ENCODE measurements around the gene EPS8. TPM values are rescaled to one million over a fixed set of nuclear protein-coding genes. Genes with fewer than 3 reads are reported as not detected.
"Not testable (repeated sequence)": the region's sequence is repeated elsewhere in the genome, so short reads cannot be mapped to it uniquely, and the experiment has no call there.

Gene EPS8
- total RNA-seq, 1 experiment from 2014 or later, result 133 TPM

DNA sequence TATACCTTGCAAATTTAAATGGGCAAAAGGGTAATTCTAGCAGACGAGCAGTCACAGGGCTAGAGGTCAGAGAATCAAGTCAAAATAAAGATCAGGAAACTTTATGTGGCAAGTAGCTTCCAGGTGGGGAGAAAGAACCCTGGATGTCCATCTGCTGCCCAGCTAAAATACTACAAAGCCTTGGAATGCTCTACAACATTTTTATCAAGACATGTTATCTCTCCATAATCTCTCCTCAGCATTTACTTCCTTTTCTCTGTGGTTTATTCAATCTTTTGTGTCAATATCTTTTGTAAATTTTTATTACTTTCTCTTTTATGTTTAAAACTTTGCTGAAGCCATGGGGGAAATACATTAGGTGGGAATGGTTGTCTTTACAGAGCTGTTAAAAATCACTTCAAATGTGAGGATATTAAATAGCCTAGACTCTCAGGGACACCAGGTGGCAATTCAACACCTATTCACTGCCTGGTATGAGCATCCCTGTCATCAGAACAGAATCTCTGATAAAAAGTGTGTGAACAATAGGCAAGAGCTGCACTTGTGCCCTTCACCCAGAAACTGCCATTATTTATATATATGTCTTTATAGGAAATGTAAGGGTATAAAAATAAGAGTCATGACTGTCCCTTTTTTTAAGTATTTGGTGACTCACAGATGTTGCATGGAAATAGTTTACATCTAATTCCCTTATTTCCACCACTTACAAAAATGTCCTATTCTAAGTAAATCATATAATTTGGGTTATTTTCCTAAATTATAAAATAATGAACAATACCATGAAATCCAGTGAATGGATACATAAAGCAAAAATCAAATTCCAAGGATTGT, 152.9 kb downstream of the EPS8 start:
- in situ Hi-C loops (cut with HindIII; ENCODE audit: low pct_unique_long_range_greater_than_20kb, low sequenced_read_pairs), result no loop called here
- no peak for DNase-seq (ENCODE audit: low read depth)

DNA sequence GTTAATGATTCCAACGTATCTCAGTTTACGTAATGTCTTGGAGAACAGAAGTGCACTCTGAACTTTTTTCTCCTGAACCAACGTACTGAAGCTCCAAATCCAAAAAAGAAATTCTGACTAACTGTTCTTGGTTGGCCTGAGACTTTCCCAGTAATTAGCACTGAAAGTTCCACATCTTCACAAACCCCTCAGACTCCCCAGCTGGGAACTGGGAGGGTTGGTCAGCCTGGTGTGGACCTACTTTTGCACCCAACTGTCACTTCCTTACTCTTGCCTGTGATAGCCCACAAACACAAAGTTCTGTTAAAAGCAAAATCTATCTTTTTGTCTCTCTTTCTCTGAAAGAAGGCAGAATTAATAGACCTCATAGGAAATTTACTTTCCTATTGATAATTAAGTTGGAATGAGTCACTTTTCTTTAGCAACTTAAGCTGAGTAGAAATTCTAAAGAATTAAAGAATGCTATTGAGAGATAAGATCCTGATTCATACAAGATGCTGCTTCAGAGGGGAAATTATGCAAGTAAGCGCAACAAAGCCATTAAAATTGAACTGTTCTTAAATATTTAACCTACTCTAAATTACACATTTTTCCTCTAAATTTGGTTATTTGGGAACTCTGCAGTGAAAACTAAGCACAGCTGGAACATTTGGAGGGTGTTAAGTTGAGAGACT, 155.0 kb downstream of the EPS8 start:
- in situ Hi-C loops (cut with HindIII; ENCODE audit: low pct_unique_long_range_greater_than_20kb, low sequenced_read_pairs), result no loop called here
- DNase-seq (ENCODE audit: low read depth), result no peak

DNA sequence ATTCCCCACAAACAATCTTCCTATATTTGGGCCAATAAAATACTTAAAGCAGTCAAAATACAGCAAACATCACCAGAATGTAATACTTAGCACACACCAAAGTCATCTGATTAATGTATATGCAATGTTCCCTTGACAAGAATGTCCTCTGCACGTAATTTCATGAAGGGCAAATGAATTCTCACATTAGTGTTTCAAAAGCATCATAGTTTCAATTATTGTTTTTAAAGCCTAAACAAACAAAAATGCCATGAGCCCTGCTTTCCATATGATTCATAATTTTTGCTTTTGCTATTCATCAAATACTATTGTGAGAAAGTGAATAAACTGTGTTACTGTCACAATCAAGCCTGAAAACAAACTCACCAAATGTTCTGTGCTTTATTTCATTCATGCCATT, 156.0 kb downstream of the EPS8 start:
- in situ Hi-C loops (cut with HindIII; ENCODE audit: low pct_unique_long_range_greater_than_20kb, low sequenced_read_pairs), result no loop called here
- no peak for DNase-seq (ENCODE audit: low read depth)

DNA sequence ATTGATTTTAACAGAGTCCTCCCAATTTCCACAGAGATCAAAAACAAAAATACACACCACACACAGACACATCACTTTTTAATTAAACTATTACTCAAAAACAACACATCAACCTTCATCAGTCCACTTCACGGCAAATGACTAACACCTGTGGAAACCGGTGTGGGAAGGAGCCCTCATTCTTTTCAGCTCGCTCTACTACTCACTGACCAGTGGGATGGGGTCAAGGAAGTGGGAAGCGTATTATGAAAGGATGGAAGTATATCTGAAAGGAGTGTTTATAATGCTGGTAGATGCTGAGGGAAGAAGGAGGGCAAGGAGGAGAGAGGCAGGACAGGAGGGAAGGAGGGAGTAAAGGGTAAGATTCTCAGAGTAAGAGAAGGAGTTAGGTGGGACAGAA, 156.5 kb downstream of the EPS8 start:
- DNase-seq (ENCODE audit: low read depth), result no peak

DNA sequence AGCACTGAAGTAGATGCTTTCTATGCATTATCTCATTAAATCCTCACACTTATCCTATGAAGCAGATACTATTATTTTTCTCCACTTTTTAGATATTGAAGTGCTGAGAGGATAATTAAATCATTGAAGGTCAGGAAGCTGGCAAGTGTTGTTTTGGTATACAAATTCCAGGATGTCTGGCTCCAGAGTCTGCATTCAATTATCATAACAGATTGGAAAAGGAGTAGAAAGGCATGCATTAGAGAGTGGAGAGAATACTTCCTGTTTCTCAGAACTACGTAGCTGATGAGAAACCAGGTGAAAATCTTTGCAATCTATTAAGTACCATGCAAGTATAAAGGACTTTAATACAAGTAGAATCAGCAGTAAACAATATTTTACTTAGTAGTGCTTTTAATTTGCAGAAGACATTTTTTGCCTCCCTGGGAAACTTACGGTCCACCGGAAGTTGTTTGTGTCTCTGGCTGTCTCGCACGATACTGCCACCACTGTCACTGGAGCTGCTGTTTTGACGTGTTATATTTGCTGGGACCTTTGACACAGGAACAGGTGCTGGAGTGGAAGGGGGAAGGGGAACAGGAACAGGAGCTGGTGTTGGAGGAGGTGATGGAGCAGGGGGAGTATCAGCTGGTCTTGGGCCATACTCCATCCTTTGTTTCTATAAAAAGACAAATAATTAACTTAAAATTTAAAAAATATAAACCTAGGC, 158.0 kb downstream of the EPS8 start:
- DNase-seq (ENCODE audit: low read depth), result no peak
- in situ Hi-C loops (cut with HindIII; ENCODE audit: low pct_unique_long_range_greater_than_20kb, low sequenced_read_pairs), result no loop called here

More for the DNA sequence above, 156.5 kb downstream of the EPS8 start:
- in situ Hi-C loops (cut with HindIII; ENCODE audit: low pct_unique_long_range_greater_than_20kb, low sequenced_read_pairs), result no loop called here

DNA sequence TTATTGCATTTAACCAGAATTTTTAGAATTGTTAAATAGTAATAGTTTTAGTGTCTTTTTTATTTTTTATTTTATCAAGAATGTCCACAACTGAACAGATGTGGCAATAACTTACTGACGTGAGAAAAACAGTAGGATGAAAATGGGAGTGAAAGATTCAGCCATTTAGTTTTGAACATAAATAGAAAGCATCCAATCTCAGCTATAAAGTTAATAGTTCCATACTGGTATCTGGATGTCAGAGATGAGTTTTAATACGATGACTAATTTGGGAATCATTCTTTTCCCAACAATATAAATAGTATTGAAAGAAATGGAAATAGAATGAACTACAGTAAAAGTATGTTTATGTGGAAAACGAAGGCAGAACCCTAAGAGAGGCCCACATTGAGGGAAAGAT, 159.4 kb downstream of the EPS8 start:
- in situ Hi-C loops (cut with HindIII; ENCODE audit: low pct_unique_long_range_greater_than_20kb, low sequenced_read_pairs), result no loop called here
- DNase-seq (ENCODE audit: low read depth), result no peak

DNA sequence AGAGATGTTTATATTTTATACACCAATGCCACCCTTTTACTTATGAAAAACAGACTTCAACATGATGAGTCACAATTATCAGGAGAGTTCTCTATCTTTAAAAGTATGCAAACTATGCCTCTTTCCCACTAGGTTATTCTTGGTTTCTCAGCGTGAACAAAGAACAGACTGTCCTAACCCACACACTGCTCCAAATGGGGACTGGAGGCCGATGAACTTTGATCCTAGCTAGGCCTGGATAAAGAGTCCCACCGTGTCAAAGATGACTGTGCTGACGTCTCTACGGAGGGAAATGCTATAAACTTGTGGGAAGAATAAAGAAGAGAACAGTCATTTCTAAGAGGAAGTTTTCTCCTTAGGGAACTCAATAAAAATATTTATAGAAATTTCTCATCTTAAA, 160.1 kb downstream of the EPS8 start:
- in situ Hi-C loops (cut with HindIII; ENCODE audit: low pct_unique_long_range_greater_than_20kb, low sequenced_read_pairs), result no loop called here
- DNase-seq (ENCODE audit: low read depth), result peak; percentile 92

DNA sequence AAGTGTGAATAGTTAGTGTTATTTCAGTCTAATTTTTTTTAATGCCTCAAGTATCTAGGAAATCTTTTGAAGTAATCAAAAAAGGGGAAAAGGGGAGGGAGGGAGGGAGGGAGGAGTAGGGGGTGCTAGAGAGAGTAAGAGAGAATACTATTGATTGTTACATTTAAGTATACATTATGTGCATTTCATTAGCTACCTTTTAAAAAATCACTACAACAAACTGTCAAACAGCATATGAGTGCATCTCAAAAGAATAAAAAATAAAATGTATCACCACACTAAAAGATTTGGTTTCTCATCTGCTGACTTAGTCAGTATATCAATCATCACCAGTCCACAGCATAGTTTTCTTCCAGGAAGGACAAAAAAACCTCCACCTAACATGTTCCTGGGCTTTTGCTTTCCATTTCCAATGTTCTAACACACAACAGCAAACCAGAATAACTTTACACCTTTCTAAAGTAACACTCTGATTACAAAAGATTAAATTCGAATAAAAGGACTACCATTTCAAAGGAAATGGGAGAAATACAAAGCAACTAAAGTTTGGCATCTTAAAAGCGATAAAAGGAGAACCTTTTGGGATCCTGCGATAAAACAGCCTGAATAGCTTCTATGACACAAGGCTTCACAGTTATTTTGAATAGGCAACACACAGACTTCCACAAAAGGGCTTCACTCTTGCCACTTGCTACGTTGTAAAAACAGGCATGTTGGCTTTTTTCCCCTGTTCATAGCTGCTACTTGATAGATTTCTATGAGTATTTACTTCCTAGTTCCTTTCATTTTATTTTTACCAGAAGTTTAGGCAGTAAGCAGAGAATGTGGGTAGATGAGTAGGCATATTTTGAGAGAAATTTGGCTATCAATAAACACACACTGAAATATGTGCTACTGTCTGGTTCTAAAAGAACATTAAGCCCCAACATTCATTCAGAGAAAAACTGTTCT, 160.9 kb downstream of the EPS8 start:
- DNase-seq (ENCODE audit: low read depth), result no peak
- in situ Hi-C loops (cut with HindIII; ENCODE audit: low pct_unique_long_range_greater_than_20kb, low sequenced_read_pairs), result no loop called here

DNA sequence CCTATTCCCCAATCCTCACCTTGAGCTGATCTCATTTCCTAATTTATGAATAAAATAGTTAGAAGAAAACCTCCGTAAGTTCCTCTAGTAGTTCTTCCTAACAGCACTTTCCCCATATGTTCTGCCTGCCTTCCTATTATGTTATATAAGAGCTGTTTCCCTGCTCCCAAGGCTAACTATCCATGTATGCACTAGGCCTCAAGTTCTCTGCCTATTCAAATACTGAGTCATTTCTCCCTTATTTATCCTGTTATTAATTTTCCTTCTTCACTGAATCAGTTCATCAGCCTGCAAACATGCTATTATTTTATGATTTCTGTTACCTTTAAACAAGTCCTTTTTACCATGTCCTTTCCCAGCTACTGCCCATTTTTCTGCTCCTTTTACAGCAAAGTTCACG, 164.1 kb downstream of the EPS8 start:
- DNase-seq (ENCODE audit: low read depth), result no peak
- in situ Hi-C loops (cut with HindIII; ENCODE audit: low pct_unique_long_range_greater_than_20kb, low sequenced_read_pairs), result no loop called here

DNA sequence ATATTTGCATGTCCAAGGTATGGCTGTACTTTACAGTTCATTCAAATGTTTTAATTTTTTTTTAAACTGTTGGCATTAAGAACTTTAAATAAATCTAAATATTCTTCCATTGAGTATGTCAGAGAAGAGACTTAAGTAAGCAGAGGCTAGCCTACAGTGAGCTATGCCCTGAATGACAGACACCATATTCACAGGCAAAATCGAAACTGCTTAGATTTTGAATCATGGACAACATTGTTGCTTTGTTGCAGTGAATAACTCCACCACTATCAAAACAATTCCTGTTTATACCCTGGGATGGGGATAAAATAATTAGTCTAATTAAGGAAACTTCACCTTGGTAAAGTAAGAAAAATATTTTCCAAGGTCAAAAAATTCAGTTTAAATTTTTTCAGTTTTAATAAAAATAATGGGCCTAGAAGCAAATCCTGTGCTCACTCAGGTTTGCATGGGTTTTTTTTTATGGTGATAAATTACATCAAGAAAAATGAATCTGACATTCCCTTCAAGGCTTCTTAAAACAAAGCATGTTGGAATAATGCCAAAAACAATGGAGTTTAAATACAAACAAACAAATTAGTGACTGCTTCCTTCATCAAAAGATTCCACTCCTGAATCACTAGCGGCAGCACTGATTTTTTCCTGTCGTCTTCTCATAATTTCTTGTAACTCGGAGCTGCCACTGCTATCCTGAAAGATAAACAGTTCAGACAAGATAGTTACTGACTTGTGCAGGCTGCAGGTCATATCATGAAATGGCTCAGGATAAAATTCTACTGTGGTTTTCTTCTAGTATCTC, 168.2 kb downstream of the EPS8 start:
- DNase-seq (ENCODE audit: low read depth), result peak; percentile 60
- in situ Hi-C loops (cut with HindIII; ENCODE audit: low pct_unique_long_range_greater_than_20kb, low sequenced_read_pairs), result no loop called here

DNA sequence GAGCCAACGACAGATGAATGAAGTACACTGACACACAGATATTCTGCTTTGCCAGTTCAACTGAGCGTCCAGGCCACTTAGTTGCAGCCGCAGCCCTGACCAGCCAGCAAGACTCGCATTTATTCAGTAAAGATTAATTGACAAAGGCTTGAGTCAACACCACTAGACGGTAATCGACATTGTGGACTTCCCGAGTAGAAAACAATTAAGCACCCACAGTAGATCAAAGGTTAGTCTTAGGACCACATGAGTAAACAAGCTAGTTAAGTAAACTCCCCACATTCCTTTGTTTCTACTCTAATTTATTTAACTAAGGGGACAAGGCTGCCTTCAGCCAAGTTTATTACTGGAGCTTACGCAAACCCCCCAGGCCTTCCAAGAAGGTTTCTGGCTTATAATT, 172.7 kb downstream of the EPS8 start:
- DNase-seq (ENCODE audit: low read depth); in situ Hi-C loops (cut with HindIII; ENCODE audit: low pct_unique_long_range_greater_than_20kb, low sequenced_read_pairs): not testable (repeated sequence)

DNA sequence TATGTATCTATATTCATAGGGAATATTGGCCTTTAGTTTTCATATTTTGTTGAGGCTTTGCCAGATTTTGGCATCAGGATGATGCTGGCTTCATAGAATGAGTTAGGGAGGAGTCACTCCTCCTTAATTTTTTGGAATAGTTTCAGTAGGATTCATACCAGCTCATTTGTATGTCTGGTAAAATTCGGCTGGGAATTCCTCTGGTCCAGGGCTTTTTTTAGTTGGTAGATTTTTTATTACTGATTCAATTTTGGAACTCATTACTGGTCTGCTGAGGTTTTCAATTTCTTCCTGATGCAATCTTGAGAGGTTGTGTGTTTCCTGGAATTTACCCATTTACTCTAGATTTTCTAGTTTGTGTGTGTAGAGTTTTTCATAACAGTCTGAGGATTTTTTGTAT, 175.2 kb downstream of the EPS8 start:
- DNase-seq (ENCODE audit: low read depth), result no peak
- in situ Hi-C loops (cut with HindIII; ENCODE audit: low pct_unique_long_range_greater_than_20kb, low sequenced_read_pairs), result no loop called here

DNA sequence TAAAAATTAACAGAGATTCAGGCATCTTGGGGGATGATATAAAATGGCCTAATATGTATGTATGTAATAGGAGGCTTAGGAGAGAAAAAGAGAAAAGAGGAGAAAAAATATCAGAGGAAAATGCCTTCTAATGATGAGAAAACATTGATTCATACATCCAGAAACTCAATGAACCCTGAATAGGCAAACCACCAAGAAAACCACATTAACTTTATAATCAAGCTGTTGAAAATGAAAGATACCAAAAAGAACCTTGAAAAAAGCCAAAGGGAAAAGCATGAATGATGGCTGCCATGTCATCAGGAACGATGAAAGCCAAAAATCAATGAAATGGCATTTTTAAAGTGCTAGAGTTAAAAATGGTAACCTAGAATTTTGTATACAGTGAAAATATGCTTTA, 180.2 kb downstream of the EPS8 start:
- in situ Hi-C loops (cut with HindIII; ENCODE audit: low pct_unique_long_range_greater_than_20kb, low sequenced_read_pairs), result no loop called here
- DNase-seq (ENCODE audit: low read depth), result no peak

DNA sequence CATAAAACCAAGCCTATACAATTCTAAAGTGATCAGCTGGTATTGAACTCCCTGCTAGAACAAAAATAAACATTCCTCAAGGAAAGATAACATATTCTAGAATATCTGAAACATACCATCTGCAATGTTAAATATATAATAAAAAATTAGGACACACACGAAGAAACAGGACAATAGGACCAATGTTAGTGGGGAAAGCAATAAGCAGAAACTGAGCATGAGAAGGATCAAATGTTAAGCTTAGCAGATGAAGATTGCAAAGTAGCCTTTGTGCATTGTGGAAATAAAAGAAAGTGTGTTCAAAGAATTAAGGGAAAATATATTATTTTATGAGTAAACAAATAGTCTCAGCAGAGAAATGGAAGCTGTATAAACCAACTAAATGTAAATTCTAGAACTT, 180.8 kb downstream of the EPS8 start:
- in situ Hi-C loops (cut with HindIII; ENCODE audit: low pct_unique_long_range_greater_than_20kb, low sequenced_read_pairs), result no loop called here
- DNase-seq (ENCODE audit: low read depth), result no peak

DNA sequence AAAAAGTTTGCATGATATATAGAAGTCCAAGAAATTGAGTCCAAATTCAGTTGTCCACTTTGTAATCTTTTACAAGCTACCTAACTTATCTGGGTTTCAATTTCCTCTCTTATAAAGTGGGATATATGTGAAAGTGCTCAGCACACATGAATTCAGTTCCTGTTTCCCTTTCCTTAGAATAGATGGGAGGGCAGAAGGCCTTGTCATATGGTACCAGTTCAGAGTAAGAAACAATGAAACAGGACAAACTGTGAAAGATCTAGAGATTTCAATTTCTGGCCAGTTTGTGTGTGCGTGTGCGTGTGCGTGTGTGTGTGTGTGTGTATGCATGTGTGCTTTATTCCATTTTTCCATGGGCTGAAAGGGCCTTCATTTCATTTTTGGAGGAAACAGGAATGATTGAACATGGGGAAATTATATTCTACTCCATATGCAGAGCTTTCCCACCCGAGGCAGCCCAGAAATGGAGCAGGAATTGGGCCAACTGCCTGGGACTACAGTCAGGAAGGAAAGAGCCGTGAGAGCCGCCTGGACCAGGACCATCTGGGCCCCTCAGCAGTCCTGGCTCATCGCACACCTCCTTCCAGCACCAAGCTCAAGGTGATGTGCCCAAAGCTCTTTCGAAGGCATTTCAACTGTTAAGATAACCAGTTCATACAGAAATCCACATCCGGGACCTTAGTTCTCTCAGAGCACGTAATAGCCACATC, 183.2 kb downstream of the EPS8 start:
- no peak for DNase-seq (ENCODE audit: low read depth)
- in situ Hi-C loops (cut with HindIII; ENCODE audit: low pct_unique_long_range_greater_than_20kb, low sequenced_read_pairs), result no loop called here

DNA sequence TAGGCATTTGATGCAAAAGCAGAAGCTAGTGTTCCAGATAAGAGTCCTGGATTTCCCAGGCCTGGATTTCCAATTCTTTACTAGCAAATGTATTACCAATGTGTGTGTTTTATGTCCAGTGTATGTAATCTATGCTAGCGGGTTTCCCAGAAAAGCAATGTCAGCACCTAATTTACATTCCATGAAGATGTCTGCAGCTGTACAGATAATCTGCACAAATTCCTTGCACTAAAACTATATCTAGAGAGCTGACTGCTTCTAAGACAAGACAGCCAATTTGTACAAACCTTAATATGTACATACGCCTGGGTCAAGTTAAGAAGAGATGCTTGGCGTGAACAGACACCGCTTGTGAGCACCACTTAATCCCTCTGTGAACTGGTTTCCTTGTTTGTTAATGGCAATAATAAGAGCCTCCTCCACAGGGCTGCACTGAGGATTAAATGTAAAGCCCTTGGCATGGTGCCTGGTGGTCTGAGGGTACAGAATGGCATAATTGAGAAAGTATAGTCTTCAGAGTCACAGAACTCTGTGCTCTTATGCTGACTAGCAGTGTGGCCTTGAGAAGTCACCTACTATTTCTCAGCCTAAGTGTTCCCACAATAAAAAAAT, 185.6 kb downstream of the EPS8 start:
- no peak for DNase-seq (ENCODE audit: low read depth)
- in situ Hi-C loops (cut with HindIII; ENCODE audit: low pct_unique_long_range_greater_than_20kb, low sequenced_read_pairs), result no loop called here

All from Caki2 (cell line).